GM12875 (cell line): ENCODE measurements around the gene NOL12.
"Not testable (repeated sequence)": the region's sequence is repeated elsewhere in the genome, so short reads cannot be mapped to it uniquely, and the experiment has no call there.

Experiments used
- H3K4me3 ChIP-seq: one replicate; pipeline ENCODE4 v1.5.1; 2011; ENCODE audit warnings: low read depth, low read length, control low read depth
- TF ChIP-seq, protein P1 (sequence below): IDR thresholded peaks from 2 replicates; pipeline ENCODE4 v1.5.1; 2011; ENCODE audit warnings: low read depth, mild to moderate bottlenecking, control low read depth, inconsistent platforms, low read length, moderate library complexity, borderline replicate concordance; ENCODE audit not compliant: insufficient read depth

The NOL12 gene

DNA sequence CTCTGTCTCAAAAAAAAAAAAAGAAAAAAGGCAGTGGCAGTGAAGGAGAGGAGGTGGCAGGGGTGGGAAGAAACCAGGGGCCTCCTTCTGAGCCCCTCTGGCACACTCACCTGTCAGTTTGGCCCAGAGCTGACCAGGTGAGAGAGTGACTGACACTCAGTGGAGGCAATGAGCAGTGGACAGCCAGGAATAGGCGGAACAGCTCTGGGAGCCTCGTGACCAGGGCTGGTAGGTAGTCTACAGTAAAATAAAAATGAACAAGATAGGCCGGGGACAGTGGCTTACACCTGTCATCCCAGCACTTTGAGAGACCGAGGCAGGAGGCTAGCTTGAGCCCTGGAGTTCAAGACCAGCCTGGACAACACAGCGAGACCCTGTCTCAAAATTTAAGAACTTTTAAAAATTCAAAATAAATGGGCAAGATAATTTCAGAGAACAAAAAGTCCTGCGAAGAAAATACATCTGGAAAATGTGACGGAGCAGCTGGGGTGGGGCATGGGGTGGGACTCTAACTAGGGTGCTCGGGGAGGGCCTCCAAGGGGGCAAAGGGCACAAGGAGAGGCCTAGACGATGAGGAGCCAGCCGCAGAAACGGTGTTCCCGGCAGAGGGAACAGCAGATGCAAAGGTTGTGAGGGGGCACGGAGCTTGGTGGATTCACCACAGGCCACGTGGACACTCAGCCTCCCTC, 31.4 kb upstream of the NOL12 start:
- no peak overlapping the region for H3K4me3 ChIP-seq
- TF ChIP-seq, protein P1, sequence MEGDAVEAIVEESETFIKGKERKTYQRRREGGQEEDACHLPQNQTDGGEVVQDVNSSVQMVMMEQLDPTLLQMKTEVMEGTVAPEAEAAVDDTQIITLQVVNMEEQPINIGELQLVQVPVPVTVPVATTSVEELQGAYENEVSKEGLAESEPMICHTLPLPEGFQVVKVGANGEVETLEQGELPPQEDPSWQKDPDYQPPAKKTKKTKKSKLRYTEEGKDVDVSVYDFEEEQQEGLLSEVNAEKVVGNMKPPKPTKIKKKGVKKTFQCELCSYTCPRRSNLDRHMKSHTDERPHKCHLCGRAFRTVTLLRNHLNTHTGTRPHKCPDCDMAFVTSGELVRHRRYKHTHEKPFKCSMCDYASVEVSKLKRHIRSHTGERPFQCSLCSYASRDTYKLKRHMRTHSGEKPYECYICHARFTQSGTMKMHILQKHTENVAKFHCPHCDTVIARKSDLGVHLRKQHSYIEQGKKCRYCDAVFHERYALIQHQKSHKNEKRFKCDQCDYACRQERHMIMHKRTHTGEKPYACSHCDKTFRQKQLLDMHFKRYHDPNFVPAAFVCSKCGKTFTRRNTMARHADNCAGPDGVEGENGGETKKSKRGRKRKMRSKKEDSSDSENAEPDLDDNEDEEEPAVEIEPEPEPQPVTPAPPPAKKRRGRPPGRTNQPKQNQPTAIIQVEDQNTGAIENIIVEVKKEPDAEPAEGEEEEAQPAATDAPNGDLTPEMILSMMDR: no peak

DNA sequence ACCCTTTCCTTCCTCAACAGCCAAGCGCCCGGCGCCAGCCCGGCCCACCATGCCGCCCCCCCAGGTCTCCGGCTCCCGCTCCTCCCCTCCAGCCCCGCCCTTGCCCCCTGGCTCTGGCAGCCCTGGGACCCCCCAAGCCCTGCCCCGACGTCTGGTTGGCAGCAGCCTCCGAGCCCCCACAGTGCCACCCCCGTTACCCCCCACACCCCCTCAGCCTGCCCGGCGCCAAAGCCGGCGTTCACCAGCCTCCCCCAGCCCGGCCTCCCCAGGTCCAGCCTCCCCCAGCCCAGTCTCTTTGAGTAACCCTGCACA, 30.9 kb upstream of the NOL12 start:
- H3K4me3 ChIP-seq: no peak overlapping the region
- TF ChIP-seq, protein P1: no peak

DNA sequence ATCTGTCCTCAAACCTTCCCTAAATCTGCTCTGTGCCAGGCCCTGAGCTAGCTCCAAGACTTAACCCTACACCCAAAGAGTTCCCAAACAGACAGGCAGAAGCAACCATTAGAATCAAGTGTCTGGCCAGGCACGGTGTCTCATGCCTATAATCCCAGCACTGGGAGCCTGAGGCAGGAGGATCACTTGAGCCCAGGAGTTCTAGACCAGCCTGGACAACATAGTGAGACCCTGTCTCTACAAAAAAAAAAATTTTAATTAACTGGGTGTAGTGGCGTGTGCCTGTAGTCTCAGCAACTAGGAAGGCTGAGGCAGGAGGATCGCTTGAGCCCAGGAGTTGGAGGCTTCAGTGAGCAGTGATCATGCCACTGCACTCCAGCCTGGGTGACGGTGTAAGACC, 29.6 kb upstream of the NOL12 start:
- H3K4me3 ChIP-seq: not testable (repeated sequence)

DNA sequence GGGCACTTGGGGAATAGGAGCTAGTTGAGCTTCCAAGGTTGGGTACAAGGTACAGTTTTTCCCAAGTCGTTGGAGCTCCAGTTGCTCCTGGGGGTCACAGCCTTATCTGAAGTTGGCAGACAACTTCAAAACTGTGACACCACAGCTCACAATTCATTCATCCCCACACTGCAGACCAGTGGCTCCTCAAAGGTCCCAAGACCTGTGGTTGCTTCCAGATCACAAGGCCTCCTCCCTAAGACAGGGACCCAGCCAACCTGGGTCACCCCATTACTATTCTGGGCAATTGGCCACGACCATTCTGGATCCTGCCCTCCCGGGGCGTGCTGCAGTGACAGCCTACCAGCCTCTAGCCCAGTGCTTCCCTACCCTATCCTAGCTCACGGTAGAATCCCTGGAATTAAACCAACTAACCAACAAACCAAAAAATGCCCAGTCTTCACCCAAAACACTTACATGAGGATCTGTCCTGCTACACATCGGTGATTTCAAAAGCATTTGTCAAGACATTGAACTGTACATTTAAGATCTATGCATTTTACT, 28.5 kb upstream of the NOL12 start:
- peak overlapping the region; percentile 12 for H3K4me3 ChIP-seq
- TF ChIP-seq, protein P1: no peak

DNA sequence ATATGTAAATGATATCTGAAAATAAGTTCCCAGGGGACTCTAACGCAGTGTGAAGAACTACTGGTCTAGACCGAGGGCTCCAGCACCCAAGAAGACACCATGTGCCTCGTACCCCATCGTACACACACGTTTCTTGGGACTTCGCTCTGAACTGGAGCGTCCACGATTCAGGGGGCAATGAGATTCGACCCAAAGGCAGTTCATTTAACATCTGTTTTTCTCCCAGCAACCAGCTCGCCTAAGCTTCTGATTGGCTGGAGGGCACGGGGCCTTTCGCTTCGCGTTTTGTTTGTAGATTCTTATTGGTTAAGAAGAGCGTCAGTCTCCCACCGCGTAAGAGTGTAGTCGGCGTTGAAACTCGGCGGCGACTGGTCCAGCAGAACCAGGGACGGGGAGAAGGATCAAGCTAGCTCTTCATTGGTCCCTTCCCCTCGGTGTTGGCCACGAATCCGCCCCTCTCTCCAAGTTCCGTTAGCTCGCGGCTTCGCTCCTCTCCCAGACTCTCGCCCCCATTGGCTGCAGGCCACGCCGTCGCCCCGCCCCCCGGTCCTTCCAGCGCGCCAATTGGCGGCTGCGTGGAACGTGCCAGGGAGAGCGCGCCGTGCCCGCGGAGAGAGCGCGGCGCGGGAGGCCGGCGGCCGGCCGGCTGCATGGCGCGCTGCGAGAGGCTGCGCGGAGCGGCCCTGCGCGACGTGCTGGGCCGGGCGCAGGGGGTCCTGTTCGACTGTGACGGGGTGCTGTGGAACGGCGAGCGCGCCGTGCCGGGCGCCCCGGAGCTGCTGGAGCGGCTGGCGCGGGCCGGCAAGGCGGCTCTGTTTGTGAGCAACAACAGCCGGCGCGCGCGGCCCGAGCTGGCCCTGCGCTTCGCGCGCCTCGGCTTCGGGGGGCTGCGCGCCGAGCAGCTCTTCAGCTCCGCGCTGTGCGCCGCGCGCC, 27.7 kb upstream of the NOL12 start, which contains the start of gene PDXP:
Gene PDXP, plus strand, starts transcription at position 591 of the 933 bp plus-strand sequence. Its CDS starts 60 bp downstream, at position 651.
- TF ChIP-seq, protein P1: no peak
- peak within 1 kb of the TSS; percentile 66 for H3K4me3 ChIP-seq

DNA sequence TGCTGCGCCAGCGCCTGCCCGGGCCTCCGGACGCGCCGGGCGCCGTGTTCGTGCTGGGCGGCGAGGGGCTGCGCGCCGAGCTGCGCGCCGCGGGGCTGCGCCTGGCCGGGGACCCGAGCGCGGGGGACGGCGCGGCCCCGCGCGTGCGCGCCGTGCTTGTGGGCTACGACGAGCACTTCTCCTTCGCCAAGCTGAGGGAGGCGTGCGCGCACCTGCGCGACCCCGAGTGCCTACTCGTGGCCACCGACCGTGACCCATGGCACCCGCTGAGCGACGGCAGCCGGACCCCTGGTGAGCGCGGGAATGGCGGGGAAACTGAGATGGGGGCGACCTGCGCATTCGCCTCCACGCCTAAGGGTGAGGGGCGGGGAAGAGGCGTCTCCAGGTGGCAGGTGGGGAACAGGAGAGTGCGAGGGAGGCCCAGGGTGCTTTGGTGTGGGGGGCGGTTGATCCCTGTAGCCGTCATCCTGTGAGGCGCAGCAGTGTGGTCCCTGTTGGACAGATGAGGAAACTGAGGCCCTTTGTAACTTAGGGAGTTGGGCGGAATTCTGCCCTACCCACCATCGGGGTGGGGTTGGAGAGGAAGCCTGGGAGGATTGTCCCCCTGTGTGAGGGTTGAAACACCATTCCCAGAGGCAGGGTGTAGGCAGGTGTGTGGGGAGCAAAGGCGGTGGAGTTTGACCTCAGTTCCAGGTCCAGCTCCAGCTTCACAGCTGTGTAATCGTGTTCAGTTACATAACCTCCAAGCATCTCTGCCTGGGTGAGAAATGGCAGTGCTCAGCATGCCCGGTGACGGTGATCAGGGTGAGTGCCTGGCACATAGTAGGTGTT, 26.9 kb upstream of the NOL12 start:
- TF ChIP-seq, protein P1: no peak

More for the DNA sequence above, 26.9 kb upstream of the NOL12 start:
- H3K4me3 ChIP-seq: peak overlapping the region; percentile 66
